ENCODE results near the gene METAP1D. TPM values are rescaled to one million over a fixed set of nuclear protein-coding genes. Genes with fewer than 3 reads are reported as not detected.
"Not testable (repeated sequence)": the region's sequence is repeated elsewhere in the genome, so short reads cannot be mapped to it uniquely, and the experiment has no call there.

METAP1D gene
- total RNA-seq, 1 donor from 2014 or later = 8.3 TPM

- no peak for TF ChIP-seq CTCF (IDR thresholded peaks at IDR 0.05; ENCODE audit: unreplicated experiment)
- H3K36me3 Mint-ChIP-seq (ENCODE audit: insufficient read depth) = no peaks in the 10 kb centered on the region
- H3K27ac Mint-ChIP-seq = no peak overlapping the region
- H3K9me3 Mint-ChIP-seq (ENCODE audit: low read depth) = no peaks in the 10 kb centered on the region
- no peak overlapping the region for H3K4me3 Mint-ChIP-seq (ENCODE audit: low read depth)
- H3K27me3 Mint-ChIP-seq = peaks cover 50% of the 10 kb centered on the region
- DNase-seq (ENCODE audit: low spot score, unreplicated experiment) = no peak
- peaks cover 4% of the 10 kb centered on the region for H3K4me1 Mint-ChIP-seq (ENCODE audit: low read depth)
These were observed 4.2 kb upstream of the METAP1D start for GRCh38 chr2:171995586-171995985.

GRCh38 chr2:171996021-171996420 is 3.7 kb upstream of the METAP1D start:
- peaks cover 50% of the 10 kb centered on the region for H3K27me3 Mint-ChIP-seq
- no peaks in the 10 kb centered on the region for H3K9me3 Mint-ChIP-seq (ENCODE audit: low read depth)
- H3K4me3 Mint-ChIP-seq (ENCODE audit: low read depth) = no peak overlapping the region
- no peak for DNase-seq (ENCODE audit: low spot score, unreplicated experiment)
- H3K36me3 Mint-ChIP-seq (ENCODE audit: insufficient read depth) = no peaks in the 10 kb centered on the region
- H3K27ac Mint-ChIP-seq = no peak overlapping the region
- TF ChIP-seq CTCF (IDR thresholded peaks at IDR 0.05; ENCODE audit: unreplicated experiment) = no peak
- peaks cover 6% of the 10 kb centered on the region for H3K4me1 Mint-ChIP-seq (ENCODE audit: low read depth)

- peaks cover 47% of the 10 kb centered on the region for H3K27me3 Mint-ChIP-seq
- H3K4me3 Mint-ChIP-seq (ENCODE audit: low read depth); H3K4me1 Mint-ChIP-seq (ENCODE audit: low read depth): not testable (repeated sequence)
These were observed 2.7 kb upstream of the METAP1D start for GRCh38 chr2:171997031-171997430.

GRCh38 chr2:171999161-171999560 is 592 bp upstream of the METAP1D start:
- no peak overlapping the region for H3K27ac Mint-ChIP-seq

More at GRCh38 chr2:171997031-171997430, 2.7 kb upstream of the METAP1D start:
- not testable (repeated sequence) for H3K27ac Mint-ChIP-seq; DNase-seq (ENCODE audit: low spot score, unreplicated experiment); H3K9me3 Mint-ChIP-seq (ENCODE audit: low read depth); H3K36me3 Mint-ChIP-seq (ENCODE audit: insufficient read depth)

GRCh38 chr2:172000696-172001361 is 1.1 kb downstream of the METAP1D start:
- Mint-ChIP-seq H3K36me3 (ENCODE audit: insufficient read depth) (no peaks in the 10 kb centered on the region), H3K9me3 (ENCODE audit: low read depth) (no peaks in the 10 kb centered on the region), H3K27ac (peak overlapping the region; percentile 98), H3K4me3 (ENCODE audit: low read depth) (peak overlapping the region; percentile 91), H3K27me3 (peaks cover 28% of the 10 kb centered on the region), H3K4me1 (ENCODE audit: low read depth) (peaks cover 6% of the 10 kb centered on the region)
- TF ChIP-seq CTCF (IDR thresholded peaks at IDR 0.05; ENCODE audit: unreplicated experiment) = no peak
- DNase-seq (ENCODE audit: low spot score, unreplicated experiment) = no peak

More at GRCh38 chr2:171999161-171999560, 592 bp upstream of the METAP1D start:
- H3K27me3 Mint-ChIP-seq = peaks cover 36% of the 10 kb centered on the region
- DNase-seq (ENCODE audit: low spot score, unreplicated experiment) = no peak
- TF ChIP-seq CTCF (IDR thresholded peaks at IDR 0.05; ENCODE audit: unreplicated experiment) = no peak
- H3K36me3 Mint-ChIP-seq (ENCODE audit: insufficient read depth) = no peaks in the 10 kb centered on the region
- peaks cover 6% of the 10 kb centered on the region for H3K4me1 Mint-ChIP-seq (ENCODE audit: low read depth)
- no peaks in the 10 kb centered on the region for H3K9me3 Mint-ChIP-seq (ENCODE audit: low read depth)
- H3K4me3 Mint-ChIP-seq (ENCODE audit: low read depth) = peak overlapping the region; percentile 75

- no peak for TF ChIP-seq CTCF (IDR thresholded peaks at IDR 0.05; ENCODE audit: unreplicated experiment)
- peaks cover 2% of the 10 kb centered on the region for H3K9me3 Mint-ChIP-seq (ENCODE audit: low read depth)
- H3K4me3 Mint-ChIP-seq (ENCODE audit: low read depth) = no peak overlapping the region
- DNase-seq (ENCODE audit: low spot score, unreplicated experiment) = no peak
- no peaks in the 10 kb centered on the region for H3K27me3 Mint-ChIP-seq
- H3K36me3 Mint-ChIP-seq (ENCODE audit: insufficient read depth) = peaks cover 2% of the 10 kb centered on the region
- no peak overlapping the region for H3K27ac Mint-ChIP-seq
- H3K4me1 Mint-ChIP-seq (ENCODE audit: low read depth) = no peaks in the 10 kb centered on the region
These were observed 7.6 kb downstream of the METAP1D start for GRCh38 chr2:172007372-172007771.

Measured in progenitor cell of endocrine pancreas (in vitro differentiated cells).